ENCODE measurements around the gene LEPROT.

DNA sequence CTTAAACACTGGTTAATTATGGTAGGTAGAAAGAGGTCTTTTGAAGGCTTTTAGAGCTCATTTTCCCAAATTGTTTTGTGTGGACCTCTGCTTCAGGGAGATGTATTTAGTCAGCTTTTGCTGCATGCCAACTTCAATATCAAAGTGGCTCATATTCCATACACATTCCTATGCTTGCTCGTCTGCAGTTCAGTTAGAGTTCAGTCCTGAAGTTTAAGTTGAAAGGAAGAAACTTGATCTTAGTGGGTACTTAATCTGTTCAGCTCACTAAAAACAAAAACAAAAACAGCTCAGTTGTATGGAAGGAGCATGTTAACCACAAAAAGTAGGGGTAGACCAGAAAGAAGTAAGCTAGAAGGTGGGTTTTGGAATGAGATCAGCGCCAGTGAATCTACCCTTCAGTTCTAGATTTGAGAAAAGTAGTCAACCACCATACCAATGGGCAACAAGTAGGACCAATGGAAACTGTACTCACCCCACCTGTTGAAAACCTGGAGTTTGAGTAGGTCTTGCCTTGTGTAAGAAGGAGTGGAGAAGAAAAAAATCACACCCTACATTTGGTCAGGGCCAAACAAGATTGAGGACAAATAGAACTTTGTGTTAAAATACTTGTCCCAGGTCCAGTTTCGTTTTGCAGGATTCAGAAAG is 58.0 kb downstream of the LEPROT start:
- TF ChIP-seq ZNF274 (IDR thresholded peaks at IDR 0.05; ENCODE audit: low read depth, low read length) (no peak), YY1 (IDR thresholded peaks at IDR 0.05; ENCODE audit: insufficient read depth, insufficient read length) (no peak), SUZ12 (IDR thresholded peaks at IDR 0.05; ENCODE audit: extremely low read depth, insufficient read depth, insufficient read length) (no peak)
